GM18511 (cell line): ENCODE data around the gene ZSWIM6.

Experiments
- ATAC-seq: cut with Tn5 transposase; IDR thresholded peaks from one replicate; pipeline ENCODE4 v1.9.1; 2021; ENCODE audit warnings: mild to moderate bottlenecking, moderate library complexity; ENCODE audit not compliant: unreplicated experiment

The ZSWIM6 gene

DNA sequence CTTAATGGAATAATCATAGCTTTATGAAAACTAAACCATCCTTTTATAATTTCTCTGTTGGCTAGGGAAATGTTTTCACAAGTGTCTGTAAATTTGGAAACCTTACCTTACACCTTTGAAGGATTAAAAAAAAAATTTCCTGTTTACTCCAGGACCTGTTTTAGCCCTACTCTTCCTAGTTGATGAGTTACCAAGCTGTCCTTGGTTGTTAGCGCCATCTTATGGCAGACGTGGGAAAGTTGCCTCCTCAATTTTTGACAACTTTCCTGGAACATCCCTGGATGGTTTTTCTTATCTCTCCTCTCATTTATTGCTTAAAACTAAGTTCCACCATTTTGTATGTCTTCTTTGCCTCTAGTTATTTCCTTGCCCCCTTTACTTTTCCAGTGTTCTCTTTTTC is 25.7 kb downstream of the ZSWIM6 start:
- no peak for ATAC-seq

GRCh38 chr5:61362796-61363368 is 30.8 kb downstream of the ZSWIM6 start:
- no peak for ATAC-seq

GRCh38 chr5:61363401-61364114 is 31.5 kb downstream of the ZSWIM6 start:
- ATAC-seq, result no peak

GRCh38 chr5:61366497-61367240 is 34.6 kb downstream of the ZSWIM6 start:
- ATAC-seq, result no peak

DNA sequence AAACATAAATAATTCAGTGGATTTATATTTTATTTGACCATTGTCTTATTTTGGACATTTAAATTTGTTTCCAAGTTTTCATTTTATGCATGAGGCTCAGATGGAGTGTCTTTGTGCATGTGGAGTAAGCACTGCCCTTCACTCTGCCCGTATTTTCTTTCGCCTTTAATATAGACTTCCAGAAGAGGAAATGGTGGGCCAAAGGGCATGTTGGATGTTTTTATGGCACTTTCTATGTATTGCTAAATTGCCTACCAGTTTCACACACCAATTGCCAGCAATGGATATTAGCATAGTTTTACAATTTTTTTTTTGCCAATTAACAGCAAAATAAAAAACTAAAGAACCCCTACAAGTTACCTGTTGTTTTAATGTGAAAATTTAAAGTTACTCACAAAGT is 38.4 kb downstream of the ZSWIM6 start:
- no peak for ATAC-seq

- ATAC-seq, result no peak
These were observed 39.4 kb downstream of the ZSWIM6 start for GRCh38 chr5:61371474-61371873.

DNA sequence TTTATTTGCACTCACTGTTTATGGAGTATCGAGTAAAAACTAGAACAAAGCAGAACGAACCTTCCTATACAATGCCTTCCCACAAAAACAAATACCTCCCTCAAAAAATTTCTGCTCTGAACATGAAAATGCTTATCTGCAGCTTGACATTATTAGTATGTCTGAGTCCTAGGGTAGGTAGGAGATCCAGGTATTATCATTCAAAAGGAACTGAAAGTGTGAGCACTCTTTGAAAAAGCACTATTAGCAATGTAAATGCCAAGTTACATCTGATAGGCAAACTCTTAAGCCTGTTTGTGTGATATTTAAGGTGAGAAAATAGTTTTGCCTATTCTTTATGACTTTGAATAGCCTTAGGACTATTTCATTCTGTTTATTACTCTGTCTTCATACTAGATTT is 47.6 kb downstream of the ZSWIM6 start:
- ATAC-seq, result no peak

GRCh38 chr5:61381968-61382367 is 49.9 kb downstream of the ZSWIM6 start:
- no peak for ATAC-seq

- ATAC-seq, result no peak
These were observed 53.6 kb downstream of the ZSWIM6 start for GRCh38 chr5:61385627-61386026.

GRCh38 chr5:61386045-61386800 is 54.2 kb downstream of the ZSWIM6 start:
- ATAC-seq, result no peak

DNA sequence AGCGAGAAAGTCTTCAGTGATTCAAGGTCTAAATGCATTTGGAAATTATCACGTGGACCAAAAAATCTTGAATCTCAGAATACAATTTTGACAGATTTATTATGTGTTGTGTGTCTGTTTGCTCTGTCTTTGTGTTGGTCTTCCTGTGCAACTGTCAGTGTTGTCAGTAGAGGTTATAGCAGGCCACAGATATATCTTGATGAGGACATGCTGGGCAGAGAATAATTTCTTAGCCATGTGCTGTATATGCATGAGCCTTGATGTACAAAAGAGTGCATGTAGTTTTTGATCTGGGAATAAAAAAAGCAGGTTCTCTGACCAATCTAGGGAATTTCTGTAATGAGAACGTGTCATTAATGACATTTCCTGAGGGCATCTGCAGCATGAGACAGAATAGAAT is 57.6 kb downstream of the ZSWIM6 start:
- no peak for ATAC-seq

DNA sequence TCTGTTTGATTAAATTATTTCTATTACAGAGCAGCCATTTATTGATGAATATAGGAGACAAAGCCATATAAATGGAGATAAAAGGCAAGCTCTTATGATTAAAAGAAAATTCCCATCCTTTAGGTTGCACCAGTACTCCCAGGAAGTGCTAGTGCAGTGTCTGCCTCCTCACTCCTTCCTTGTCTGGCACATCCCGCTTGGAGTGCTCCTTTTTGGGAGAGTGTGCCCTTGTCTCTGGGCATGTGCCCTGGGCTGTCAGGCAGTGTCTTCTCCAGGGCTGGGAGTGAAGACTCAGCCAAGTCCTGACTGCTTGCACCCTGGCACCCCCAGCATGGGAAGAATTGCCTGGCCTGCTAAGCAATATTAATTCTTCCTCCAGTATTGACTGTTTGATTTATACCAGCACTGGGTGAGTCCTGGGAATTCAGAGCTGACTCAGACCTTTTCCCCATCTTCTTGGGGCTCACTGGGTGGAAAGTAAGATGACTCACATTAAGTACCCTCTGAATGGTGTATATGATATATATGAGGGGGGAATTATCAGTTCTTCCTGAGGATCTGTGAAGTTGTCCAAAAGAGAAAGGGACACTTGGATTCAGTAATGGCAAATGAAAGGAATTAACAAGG is 62.1 kb downstream of the ZSWIM6 start:
- no peak for ATAC-seq

- ATAC-seq, result no peak
These were observed 62.7 kb downstream of the ZSWIM6 start for GRCh38 chr5:61394793-61395192.

DNA sequence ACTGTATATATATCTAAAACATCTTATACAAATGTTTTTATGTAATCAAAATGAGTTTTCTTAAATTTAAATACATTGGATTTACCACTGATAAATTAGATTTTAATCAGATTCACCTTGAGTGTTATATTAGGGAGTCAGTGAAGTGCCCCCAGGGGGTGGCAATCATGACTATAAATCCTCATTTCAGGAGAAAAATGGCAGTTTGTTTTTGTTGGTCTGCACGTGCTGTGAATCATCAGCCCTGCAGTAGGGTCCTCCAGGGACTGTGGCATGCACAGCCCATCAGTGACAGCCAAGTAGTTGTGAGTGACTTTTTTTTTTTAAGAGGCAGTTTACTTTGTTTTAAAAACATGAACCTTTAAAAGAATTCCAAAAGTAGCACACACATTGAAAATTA is 65.2 kb downstream of the ZSWIM6 start:
- no peak for ATAC-seq

GRCh38 chr5:61397937-61398336 is 65.9 kb downstream of the ZSWIM6 start:
- no peak for ATAC-seq

DNA sequence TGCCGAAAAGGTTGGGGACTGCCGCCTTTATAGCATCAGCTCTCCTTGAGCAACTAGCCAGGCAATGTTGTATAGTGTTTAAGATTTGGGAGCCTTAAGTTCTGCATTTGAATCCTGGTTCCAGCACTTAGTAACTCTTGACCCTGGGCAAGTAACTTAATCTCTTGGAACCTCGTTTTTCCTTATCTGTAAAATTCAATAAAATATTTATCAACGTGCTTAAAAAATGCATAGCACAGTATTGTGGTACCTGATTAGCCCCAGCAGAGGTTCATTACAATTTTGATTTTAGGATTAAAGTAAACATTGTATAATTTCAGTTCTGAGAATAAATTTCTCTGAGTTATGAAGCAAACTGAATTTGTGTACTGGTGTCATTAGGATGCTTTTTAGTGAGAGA is 66.4 kb downstream of the ZSWIM6 start:
- ATAC-seq, result no peak

DNA sequence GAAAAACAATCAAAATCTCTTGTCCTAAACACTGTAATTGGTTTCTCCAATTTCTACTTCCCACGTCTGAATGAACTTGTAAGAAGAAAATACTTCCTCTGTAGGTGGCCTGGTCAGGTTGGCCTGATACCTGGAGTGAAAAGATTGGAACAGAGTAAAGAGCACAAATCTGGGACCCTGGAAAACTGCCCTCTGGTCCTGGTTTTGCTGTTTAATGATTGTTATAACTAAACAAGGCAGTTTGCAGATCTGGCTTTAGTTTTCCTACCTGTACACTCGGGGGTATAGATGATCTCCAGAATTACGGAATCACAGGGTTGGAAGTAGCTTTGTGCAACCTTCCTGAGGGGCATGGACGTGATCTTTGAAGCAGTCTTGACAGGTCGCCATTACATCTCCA is 67.6 kb downstream of the ZSWIM6 start:
- no peak for ATAC-seq

DNA sequence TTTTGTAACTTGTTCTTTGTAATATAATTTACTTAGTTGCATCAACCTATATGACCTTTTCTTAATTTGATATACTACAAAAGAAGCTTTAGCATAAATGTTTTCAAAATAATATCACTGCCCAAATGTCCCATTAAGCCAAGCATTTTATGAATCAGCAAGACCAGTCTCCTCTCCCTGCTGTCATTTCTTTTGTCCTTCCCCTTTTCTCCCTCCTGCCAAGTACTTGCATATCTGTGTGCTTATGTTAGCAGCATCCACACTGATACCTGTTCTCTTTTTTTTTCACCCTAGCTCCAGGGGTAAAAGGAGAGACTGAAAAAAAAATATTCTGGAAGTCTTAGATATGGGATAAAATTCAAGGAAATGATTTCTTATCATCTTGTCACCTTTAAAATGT is 69.7 kb downstream of the ZSWIM6 start:
- no peak for ATAC-seq

GRCh38 chr5:61402244-61402823 is 70.3 kb downstream of the ZSWIM6 start:
- no peak for ATAC-seq

- no peak for ATAC-seq
These were observed 71.2 kb downstream of the ZSWIM6 start for GRCh38 chr5:61402970-61403900.
